Measurements from ENCODE around the gene KAT7. TPM values are rescaled to one million over a fixed set of nuclear protein-coding genes. Genes with fewer than 3 reads are reported as not detected.

KAT7 gene
- polyA plus RNA-seq, 3 donors = 17.5 to 28.1 (median 18.1) TPM

DNA sequence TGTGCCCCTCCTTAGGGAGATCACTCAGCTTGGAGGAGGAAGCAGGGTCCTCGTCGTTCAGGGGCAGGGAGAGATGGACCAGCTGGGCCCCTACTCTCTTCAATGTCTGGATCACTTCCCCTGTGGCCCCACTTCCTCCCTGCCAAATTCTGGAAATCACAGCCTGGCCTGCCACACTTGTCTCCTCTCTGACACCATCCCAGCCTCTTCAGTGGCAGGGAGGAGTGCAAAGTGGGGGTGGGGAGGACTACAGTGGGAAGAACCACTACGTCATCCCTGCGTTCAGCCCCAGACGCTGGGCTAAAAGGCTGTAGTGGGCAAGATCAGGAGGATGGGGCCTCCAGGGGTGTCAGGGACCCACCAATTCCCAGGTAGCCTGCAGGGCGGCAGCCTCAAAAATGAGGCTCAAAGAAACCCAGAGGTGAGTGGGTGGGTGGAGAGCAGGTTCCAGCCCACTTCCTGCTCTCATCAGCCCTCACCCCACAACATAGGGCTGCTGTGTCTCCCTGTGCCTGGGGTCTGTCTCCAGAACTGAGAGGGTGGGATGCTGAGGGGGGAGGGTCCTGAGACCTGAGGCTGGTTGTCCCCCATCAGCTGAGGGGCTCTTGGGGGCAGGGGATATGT is 84.4 kb downstream of the KAT7 start:
- intact Hi-C loops (cut with micrococcal nuclease) = no loop called here
- DNase-seq = no peak
- Mint-ChIP-seq H3K4me3 (no peak overlapping the region), H3K27me3 (ENCODE audit: low read depth in 3 of 3) (peaks cover 16 to 22% (median 21%) of the 10 kb centered on the region in 3 donors), H3K4me1 (peaks cover 2% of the 10 kb centered on the region), H3K36me3 (no peaks in the 10 kb centered on the region), H3K9me3 (peaks cover 0 to 1% (median 0%) of the 10 kb centered on the region in 7 donors), H3K27ac (peak overlapping the region in 1 of 7 donors; percentile 68)
- TF ChIP-seq, protein P1, sequence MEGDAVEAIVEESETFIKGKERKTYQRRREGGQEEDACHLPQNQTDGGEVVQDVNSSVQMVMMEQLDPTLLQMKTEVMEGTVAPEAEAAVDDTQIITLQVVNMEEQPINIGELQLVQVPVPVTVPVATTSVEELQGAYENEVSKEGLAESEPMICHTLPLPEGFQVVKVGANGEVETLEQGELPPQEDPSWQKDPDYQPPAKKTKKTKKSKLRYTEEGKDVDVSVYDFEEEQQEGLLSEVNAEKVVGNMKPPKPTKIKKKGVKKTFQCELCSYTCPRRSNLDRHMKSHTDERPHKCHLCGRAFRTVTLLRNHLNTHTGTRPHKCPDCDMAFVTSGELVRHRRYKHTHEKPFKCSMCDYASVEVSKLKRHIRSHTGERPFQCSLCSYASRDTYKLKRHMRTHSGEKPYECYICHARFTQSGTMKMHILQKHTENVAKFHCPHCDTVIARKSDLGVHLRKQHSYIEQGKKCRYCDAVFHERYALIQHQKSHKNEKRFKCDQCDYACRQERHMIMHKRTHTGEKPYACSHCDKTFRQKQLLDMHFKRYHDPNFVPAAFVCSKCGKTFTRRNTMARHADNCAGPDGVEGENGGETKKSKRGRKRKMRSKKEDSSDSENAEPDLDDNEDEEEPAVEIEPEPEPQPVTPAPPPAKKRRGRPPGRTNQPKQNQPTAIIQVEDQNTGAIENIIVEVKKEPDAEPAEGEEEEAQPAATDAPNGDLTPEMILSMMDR (IDR thresholded peaks at IDR 0.05) = no peak
- no peaks in the 10 kb centered on the region for H3K9me3 ChIP-seq (replicated peaks in 1 of 2; ENCODE audit: control insufficient read depth in 1 of 2, insufficient read depth in 1 of 2, low read length in 2 of 2)
- H4K20me1 ChIP-seq (ENCODE audit: insufficient read depth, low read length) = no peaks in the 10 kb centered on the region
- no peaks in the 10 kb centered on the region for H3K79me2 ChIP-seq (ENCODE audit: insufficient read depth, low read length)
- H3K27me3 ChIP-seq (ENCODE audit: control insufficient read depth in 2 of 2, insufficient read depth in 2 of 2, low read length in 2 of 2) = no peaks in the 10 kb centered on the region
- H3K27ac ChIP-seq (ENCODE audit: low read depth in 1 of 2, low read length in 2 of 2) = no peak overlapping the region
- 63% methylated on average over 5 of the region's 6 CpGs for WGBS (ENCODE audit: insufficient coverage)
- H3K9ac ChIP-seq (ENCODE audit: insufficient read depth, low read length, poor library complexity, severe bottlenecking) = no peak overlapping the region
- H3K36me3 ChIP-seq (replicated peaks in 1 of 2; ENCODE audit: control insufficient read depth in 1 of 2, insufficient read depth in 2 of 2, low read length in 2 of 2) = no peaks in the 10 kb centered on the region
- no peak overlapping the region for H2AFZ ChIP-seq (ENCODE audit: insufficient read depth, low read depth, low read length, poor library complexity, severe bottlenecking)
- H3K4me2 ChIP-seq (replicated peaks; ENCODE audit: extremely low read depth, low read length, poor library complexity, severe bottlenecking) = no peak overlapping the region
- no peaks in the 10 kb centered on the region for H3K4me1 ChIP-seq (ENCODE audit: control insufficient read depth in 1 of 2, insufficient read depth in 2 of 2, low read length in 2 of 2)
- H3K4me3 ChIP-seq (replicated peaks in 1 of 3; ENCODE audit: low read depth in 2 of 3, low read length in 3 of 3) = no peak overlapping the region

DNA sequence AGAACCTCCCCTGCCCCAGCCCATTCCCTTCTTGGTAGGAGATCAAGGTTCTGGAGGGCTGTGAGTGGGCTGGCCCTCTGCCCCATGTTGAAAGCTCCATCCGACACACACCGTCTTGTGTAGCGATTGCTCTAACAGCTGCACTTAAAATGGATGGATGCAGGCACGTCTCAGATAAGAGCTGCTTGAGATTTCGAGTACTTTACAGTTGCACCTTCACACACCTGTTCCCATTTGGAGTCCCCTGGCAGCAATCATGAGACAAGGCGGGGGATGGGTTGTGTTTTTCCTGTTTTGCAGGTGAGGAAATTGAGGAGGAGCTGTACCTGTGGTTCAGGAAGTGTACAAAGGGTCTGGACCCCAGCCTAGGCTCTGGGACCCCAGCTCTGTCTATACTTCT is 85.0 kb downstream of the KAT7 start:
- H3K4me3 ChIP-seq (replicated peaks in 1 of 3; ENCODE audit: low read depth in 2 of 3, low read length in 3 of 3) = no peak overlapping the region
- H4K20me1 ChIP-seq (ENCODE audit: insufficient read depth, low read length) = no peaks in the 10 kb centered on the region
- no peak for DNase-seq
- Mint-ChIP-seq H3K36me3 (no peaks in the 10 kb centered on the region), H3K27ac (no peak overlapping the region), H3K4me3 (no peak overlapping the region), H3K27me3 (ENCODE audit: low read depth in 3 of 3) (peaks cover 21 to 25% (median 24%) of the 10 kb centered on the region in 3 donors), H3K9me3 (peaks cover 0 to 1% (median 0%) of the 10 kb centered on the region in 7 donors), H3K4me1 (peaks cover 2% of the 10 kb centered on the region)
- H3K4me1 ChIP-seq (ENCODE audit: control insufficient read depth in 1 of 2, insufficient read depth in 2 of 2, low read length in 2 of 2) = no peaks in the 10 kb centered on the region
- H3K4me2 ChIP-seq (replicated peaks; ENCODE audit: extremely low read depth, low read length, poor library complexity, severe bottlenecking) = no peak overlapping the region
- no CpG with 5 or more reads among the region's 6 CpGs for WGBS (ENCODE audit: insufficient coverage)
- TF ChIP-seq, protein P1 (IDR thresholded peaks at IDR 0.05) = no peak
- no peaks in the 10 kb centered on the region for H3K36me3 ChIP-seq (replicated peaks in 1 of 2; ENCODE audit: control insufficient read depth in 1 of 2, insufficient read depth in 2 of 2, low read length in 2 of 2)
- no peaks in the 10 kb centered on the region for H3K9me3 ChIP-seq (replicated peaks in 1 of 2; ENCODE audit: control insufficient read depth in 1 of 2, insufficient read depth in 1 of 2, low read length in 2 of 2)
- no peak overlapping the region for H3K27ac ChIP-seq (ENCODE audit: low read depth in 1 of 2, low read length in 2 of 2)
- H3K27me3 ChIP-seq (ENCODE audit: control insufficient read depth in 2 of 2, insufficient read depth in 2 of 2, low read length in 2 of 2) = no peaks in the 10 kb centered on the region
- H2AFZ ChIP-seq (ENCODE audit: insufficient read depth, low read depth, low read length, poor library complexity, severe bottlenecking) = no peak overlapping the region
- intact Hi-C loops (cut with micrococcal nuclease) = no loop called here
- H3K9ac ChIP-seq (ENCODE audit: insufficient read depth, low read length, poor library complexity, severe bottlenecking) = no peak overlapping the region
- H3K79me2 ChIP-seq (ENCODE audit: insufficient read depth, low read length) = no peaks in the 10 kb centered on the region

Measured in CD14-positive monocyte (primary cell).